ENCODE data around the gene THOC6.

Gene THOC6

DNA sequence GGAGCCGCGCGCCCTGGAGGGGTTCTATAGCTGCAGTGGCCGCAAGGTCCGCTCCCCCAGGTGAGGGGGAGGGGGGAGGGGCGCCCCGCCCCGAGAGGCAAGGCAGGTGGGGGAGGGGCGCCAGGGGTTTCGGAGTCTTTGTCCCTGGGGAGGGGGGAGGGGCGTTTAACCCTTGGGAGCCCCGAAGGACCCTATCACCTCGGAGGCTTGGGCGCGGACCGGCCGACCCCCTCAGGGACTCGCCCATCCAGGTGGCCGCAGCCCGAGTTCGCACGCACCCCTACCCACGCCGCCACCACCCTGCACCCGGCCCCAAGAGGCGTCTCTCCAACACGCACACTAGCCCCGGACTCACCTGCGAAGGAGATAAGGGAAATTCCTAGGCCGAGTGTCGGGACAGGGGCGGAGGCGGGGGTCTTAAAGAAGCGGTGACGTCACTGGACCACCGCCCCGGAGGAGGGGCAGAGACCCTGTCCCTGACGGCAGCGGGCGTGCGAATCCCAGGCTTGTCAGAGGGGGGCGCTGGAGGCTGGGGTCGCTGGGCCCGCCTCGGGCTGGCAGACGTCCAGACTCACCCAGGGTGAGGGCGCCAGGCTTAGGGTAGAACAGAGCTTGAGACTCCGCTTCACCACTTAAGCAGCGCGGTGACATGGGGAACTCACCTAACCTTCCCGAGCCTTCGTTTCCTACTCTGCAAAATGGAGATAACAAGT lies 5.9 kb upstream of the THOC6 start, which contains the start of gene CLDN6:
CLDN6 (minus strand) TSS at position 390 of the 713 bp plus-strand sequence. CDS start 2,162 bp downstream, outside the sequence.
- DNase-seq, result no peak

DNA sequence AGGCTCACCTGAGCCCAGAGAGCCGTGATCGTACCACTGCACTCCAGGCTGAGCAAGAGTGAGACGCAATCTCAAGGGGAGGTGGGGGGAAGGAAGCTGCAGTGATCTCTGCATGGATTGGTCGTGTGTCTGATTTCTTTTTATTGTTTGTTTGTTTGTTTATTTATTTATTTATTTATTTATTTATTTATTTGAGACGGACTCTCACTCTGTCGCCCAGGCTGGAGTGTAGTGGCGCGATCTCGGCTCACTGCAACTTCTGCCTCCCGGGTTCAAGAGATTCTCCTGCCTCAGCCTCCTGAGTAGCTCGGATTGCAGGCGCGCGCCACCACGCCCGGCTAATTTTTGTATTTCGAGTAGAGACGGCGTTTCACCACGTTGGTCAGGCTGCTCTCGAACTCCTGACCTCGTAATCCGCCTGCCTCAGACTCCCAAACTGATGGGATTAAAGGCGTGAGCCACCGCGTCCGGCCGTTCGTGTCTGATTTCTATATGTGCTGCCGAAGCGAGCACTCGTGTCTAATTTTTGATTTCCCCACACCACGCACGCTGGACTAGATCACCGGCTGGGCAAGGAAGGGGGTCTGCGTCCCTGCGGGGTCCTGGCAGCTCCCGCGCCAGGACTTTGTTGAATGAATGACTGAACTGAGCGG lies 4.1 kb upstream of the THOC6 start:
- DNase-seq, result no peak

DNA sequence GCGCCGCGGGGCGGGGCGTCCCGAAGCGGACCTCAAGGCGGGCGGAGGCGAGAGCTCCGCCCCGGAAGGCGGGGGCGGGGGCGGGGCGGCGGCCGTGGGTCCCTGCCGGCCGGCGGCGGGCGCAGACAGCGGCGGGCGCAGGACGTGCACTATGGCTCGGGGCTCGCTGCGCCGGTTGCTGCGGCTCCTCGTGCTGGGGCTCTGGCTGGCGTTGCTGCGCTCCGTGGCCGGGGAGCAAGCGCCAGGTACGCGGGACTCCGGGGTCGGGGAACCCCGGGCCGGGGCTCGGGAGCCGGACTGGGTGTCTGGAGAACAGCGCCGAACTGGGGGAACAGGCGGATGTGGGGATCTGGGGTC lies 3.6 kb upstream of the THOC6 start, which contains the start of gene TNFRSF12A:
TNFRSF12A (plus strand) TSS at position 122 of the 357 bp plus-strand sequence; CDS start at position 152, 30 bp downstream.
- peak; percentile 25 for DNase-seq

DNA sequence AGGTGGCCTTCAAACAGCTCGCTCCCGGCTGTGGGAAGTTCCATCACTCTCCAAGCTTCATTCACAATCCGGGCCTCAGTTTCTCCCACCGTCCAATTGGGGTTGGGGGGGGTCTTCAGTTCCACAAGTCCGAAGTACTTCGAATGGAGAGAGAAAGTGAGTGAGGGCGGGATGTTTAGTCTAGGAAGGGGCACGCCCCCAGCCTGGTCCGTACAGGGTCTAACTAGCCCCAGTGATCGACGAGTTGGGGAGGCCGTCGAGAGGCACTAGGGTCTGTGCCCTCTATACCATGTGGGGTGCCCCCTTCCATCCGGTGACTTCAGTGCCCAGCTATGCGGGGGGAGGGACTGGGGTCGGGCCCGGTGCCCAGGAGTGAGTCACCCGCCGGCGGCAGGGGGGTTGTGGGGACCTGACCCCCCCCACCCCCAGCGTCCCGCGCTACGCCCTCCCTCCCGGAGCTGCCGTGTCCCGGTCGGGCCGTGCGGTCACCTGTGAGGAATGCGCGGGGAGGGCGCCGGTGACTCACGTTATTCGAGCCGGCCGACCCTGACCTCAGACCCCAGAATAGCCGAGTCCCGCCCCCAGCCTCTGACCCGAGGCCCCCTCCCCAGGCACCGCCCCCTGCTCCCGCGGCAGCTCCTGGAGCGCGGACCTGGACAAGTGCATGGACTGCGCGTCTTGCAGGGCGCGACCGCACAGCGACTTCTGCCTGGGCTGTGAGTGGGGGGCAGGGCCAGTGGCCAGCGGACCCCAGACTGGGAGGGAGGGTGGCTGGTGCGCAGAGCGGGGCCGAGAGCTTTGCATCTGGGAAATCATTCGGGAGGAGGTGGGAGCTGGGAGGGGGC lies 3.0 kb upstream of the THOC6 start:
- DNase-seq, result no peak

DNA sequence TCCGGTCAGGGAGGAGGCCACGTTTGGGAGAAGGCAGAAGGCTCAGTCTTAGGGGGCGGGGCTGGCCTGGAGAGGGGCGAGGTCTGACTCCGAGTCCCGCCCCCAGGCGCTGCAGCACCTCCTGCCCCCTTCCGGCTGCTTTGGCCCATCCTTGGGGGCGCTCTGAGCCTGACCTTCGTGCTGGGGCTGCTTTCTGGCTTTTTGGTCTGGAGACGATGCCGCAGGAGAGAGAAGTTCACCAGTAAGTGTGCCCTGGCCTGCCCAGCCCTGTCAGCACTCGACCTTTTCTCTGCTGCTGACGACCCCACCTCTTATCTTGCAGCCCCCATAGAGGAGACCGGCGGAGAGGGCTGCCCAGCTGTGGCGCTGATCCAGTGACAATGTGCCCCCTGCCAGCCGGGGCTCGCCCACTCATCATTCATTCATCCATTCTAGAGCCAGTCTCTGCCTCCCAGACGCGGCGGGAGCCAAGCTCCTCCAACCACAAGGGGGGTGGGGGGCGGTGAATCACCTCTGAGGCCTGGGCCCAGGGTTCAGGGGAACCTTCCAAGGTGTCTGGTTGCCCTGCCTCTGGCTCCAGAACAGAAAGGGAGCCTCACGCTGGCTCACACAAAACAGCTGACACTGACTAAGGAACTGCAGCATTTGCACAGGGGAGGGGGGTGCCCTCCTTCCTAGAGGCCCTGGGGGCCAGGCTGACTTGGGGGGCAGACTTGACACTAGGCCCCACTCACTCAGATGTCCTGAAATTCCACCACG lies 2.2 kb upstream of the THOC6 start:
- DNase-seq, result no peak

DNA sequence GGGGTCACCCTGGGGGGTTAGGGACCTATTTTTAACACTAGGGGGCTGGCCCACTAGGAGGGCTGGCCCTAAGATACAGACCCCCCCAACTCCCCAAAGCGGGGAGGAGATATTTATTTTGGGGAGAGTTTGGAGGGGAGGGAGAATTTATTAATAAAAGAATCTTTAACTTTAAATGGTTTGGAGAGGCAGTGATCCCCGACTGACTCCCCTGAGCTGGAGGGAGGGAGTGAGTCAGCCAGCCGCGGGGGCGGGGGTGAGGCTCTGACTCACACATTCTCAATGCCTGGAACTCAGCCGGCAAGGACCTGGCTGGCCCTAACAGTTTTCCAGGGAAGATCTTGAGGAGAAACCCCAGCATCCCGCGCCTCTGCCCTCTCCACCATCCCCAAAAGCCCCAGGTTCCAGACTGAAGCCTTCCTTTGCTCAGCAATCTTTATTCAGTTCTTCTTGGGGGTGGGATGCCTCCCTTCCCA lies 1.6 kb upstream of the THOC6 start:
- no peak for DNase-seq

DNA sequence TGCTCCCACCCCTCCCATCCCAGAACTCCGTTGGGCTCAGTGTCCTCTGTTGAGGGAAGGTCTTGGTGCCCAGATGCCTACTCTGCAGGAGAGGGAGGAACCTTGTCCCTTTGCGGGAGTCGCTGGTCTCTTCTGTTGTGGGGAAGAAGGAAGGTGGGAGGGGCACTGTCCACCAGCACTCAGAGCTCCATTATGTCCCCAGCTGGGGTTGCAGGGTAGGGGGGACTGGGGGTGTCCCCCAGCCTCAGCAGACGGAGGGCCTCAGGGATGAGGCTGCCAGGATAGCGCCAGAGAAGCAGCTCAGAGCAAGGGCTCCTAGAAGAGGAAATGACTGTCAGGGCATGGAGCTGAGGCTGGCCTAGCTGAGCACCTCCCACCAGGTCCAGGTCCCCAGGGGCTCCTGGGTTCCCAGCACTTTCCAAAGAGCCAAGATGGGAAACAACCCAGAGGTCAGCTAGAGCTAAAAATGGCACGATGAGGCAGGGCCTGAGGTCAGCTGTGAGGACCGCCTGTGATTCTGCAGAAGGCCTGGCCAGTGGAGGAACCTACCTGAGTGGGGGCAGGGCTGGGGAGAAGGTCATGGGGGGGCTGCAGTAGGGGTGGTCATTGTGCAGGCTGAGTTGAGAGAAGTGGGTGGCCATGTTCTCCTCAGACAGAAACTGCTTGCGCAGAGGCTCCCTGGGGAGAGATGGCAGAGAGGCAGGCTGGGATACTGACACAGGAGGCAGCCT lies 986 bp upstream of the THOC6 start:
- no peak for DNase-seq

DNA sequence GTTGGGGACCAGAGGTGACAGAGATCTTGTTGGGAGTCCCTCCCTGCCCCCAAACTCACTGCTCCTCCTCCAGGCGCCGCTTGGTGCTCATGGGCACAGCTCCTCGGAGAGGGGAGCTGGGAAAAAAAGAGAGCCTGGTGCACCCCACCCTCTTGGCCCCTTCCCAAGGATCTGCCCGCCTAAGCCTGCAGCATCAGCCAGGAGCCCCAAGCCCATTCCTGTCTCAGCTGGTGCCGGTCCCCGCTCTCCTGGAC lies 493 bp upstream of the THOC6 start:
- DNase-seq, result no peak

DNA sequence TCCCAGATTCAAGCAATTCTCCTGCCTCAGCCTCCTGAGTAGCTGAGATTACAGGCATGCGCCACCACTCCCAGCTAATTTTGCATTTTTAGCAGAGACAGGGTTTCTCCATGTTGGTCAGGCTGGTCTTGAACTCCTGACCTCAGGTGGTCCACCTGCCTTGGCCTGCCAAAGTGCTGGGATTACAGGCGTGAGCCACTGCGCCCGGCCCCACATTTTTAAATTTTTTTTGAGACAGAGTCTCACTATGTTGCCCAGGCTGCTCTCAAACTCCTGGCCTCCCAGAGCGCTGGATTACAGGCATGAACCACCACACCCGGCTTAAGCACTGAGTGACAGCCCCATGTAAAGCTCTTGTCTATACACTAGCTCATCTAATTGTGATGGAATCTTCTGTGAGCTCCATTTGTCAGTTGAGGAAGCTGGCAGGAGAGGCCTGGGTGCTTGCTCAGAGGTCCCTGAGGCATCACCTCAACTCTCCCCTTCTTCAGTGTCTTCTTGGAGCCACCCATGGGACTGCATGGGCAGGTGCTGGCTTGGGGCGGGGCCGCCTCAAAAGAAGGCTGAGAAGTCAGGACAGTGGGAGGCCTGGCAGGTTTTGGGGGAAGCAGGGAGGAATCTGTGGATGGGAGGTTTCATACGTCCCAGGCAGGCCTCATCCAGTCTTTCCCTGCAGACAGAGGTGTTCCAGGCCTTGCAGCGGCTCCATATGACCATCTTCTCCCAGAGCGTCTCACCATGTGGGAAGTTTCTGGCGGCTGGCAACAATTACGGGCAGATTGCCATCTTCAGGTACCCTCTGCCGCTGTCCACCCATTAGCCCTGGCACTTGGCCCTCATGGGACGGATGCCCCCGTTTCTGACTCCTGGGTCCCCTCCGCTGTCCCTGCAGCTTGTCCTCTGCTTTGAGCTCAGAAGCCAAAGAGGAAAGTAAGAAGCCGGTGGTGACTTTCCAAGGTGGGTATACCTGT lies 1.5 kb downstream of the THOC6 start:
- DNase-seq, result no peak

DNA sequence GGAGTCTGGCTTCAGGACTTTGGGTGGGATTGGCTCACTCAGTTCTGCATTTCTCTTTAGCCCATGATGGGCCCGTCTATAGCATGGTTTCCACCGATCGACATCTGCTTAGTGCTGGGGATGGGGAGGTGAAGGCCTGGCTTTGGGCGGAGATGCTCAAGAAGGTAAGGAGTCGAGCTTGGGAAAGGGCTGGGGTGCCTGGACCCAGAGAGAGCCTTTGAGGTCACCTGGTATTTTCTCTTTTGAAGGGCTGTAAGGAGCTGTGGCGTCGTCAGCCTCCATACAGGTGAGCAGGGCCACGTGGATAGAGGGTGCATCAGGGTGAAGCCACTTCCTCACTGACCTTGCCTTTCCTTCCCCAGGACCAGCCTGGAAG lies 2.2 kb downstream of the THOC6 start:
- no peak for DNase-seq

DNA sequence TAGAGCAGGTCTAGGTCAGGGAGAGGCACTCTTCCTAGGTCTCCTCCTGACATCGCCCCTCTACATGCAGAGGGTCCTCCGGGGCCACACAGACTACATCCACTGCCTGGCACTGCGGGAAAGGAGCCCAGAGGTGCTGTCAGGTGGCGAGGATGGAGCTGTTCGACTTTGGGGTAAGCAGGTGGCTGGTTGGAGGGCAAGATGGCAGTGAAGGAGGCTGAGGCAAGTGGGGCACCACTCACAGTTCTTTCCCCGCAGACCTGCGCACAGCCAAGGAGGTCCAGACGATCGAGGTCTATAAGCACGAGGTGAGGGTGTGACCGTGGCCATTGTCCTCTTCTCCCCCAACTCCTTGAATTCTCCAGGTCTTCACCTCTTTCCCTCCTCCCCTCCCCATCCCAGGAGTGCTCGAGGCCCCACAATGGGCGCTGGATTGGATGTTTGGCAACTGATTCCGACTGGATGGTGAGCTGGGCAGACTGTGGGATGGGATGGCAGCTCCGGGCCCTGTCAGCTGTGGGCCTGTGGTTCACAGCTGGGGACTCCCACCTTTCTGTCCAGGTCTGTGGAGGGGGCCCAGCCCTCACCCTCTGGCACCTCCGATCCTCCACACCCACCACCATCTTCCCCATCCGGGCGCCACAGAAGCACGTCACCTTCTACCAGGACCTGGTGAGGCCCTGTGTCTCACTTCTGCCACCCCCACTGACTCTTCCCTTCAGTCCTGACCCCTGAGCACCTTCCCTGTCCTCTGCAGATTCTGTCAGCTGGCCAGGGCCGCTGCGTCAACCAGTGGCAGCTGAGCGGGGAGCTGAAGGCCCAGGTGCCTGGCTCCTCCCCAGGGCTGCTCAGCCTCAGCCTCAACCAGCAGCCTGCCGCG lies 3.0 kb downstream of the THOC6 start:
- DNase-seq, result no peak

DNA sequence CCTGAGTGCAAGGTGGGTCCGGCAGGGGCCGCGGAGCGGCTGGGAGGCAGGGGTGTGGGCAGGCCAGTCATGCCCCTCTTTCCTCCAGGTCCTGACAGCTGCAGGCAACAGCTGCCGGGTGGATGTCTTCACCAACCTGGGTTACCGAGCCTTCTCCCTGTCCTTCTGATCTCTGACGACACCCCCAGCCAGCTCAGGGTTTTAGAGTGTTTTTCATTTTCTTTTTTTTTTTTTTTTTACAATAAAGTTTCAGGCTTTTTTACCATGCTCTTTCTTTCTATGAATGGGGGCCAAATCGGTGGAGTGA lies 3.6 kb downstream of the THOC6 start:
- no peak for DNase-seq

DNA sequence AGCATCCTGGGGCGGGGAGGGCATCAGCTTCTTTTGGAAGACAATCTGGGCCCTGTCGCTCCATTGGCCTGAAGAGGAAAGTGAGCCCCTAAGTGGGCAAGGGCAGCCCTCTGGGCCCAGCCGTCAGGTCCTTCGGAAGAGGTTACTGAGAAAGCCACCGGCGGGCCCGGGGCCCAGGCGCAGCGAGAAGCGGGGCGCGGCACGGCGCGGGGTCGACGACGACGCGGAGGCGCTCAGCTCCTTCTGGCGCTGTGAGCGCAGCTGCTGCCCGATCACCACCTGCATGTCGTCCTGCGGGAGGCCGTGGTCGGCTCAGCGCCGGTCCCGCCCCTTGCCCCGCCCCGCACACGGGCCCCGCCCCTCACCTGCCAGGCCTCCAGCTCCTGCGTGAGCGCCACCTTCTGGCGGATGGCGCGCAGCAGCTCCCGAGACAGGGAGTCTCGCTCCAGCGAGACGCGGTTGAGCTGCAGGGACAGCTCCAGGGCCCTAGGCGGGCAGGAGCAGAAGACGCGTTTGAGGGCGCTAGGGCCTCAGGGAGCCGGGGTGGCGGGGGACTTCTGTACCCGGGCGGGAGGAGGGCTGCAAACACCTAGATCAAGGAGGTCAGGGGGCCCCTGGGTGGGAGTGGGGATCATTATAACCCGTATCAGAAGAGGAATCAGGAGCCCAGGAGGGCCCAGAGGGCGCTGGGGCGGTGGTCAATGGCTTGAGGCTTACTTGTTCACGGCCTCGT lies 4.3 kb downstream of the THOC6 start:
- peak; percentile 50 for DNase-seq

DNA sequence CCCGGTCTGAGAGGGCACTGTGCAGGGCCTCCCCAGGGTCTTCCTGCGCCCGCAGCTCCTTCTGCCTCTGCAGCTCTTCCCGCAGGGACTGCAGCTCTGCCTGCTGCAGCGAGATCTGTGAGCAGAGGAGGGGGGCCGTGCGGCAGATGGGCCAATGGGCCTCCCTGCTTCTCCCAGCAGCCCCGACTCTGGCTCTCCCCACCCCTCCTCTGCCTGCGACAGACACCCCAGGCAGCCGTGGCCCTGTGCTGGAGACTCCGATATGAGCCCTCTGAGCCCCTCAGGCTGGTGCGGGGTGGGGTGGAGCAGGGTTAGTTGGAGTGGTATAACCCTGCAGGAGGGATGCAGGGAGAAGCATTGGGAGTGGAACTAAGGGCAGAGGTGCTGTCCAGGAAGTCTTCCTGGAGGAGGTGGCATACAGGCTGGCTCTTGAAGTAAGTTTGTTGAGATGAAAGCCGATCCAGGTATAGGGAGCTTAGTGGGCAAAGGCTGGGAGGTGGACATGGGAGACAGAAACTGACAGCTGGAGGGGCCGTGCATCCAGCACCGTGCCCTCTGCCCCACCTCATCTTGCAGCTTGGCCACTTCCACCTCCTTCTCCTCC lies 5.0 kb downstream of the THOC6 start:
- DNase-seq, result no peak

DNA sequence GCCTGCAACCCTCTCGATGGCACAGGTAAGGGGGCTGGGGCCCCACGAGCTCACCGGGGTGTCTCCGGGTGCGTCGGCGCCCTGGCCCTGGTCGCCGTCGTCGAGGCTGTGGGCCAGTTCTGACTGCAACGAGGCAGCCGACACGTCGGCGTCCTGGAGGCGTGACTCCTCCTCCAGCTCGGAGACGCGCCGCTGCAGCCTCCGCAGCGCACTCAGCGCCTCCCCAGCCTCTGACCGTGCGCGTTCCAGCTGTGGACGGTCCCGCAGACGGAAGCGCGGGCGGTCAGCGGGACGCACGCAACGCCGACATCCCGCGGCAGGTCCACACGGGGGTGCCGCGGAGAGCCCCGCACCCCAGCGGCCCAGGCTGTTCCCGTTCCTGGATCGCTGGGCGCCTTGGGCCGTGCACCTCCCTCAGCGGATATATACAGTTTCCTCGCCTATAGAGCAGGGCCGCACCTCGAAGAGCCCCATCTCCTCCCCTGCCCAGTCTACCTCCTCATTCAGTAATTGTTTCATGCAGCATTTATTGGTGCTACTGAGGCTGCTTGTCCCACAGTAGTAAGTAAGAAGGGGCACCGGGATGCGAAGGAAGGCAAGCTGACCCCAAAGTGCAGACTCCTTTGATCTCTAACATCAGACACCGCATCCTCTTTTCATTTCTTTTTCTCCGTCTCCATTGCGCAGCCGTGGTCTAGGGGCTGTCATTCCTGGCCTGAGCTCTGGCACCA lies 5.8 kb downstream of the THOC6 start:
- DNase-seq, result no peak

DNA sequence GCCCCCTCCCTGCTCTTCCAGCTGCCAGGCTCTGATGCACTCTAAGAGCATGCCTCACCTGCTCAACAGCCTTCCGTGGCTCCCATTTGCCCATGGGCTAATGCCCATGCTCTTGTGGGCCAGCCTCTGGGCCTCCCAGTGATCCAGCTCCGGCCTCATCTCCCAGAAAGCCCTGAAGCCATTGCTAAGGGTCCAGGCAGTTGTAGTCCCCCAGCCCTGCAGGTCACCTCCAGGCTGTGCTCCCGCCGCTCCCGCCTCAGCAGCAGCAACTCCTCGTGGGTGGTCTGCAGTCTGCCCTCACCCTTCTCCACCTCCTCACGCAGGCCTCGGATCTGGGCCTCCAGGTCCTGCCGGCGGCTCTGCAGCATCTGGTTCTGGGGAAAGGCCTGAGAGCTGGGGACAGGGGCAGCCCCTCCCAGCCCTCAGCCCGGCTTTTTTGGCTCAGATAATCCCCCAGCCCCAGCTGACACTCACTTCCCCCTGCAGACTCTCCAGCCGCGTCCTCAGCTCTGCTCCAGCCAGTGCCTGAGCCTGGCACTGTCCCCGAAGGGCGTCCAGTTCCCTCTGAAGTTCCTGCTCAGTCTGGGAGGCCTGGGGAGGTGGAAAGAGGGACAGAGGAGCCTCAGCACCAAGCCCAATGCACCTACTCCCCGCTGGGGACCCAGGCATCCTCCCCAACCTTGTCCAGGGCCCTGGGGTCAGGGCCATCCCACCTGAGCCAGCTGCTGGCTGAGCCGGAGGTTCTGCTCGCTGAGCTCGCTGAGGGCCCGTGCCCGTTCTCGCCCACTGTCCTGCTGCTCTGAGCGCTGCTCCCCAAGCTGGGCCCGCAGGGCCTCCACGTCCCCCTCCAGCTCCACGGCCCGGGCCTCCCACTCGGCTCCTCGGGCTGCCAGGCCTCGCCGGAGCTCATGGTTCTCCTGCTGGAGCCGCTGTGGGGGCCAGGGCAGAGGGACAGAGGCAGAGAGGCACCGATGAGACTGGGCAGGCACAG lies 6.7 kb downstream of the THOC6 start:
- no peak for DNase-seq

DNA sequence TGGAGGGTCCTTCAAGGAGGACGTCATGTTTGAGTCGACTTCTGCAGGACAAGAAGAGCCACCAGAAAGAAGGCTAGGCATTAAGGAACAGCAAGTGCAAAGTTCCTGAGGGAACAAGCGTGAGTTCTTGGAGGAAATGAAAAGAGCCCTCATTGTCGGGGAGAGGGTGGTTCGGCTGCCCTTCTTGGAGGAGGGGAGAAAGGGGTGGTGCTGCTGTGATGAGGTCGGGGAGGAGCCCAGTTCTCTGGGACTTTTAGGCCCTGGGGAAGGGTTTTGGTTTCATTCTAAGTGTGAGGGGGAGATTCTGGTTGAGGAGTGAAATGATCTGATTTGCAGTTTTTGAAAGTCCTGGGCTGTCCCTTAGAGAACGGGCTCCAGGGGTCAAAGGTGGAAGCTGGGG lies 8.8 kb downstream of the THOC6 start:
- DNase-seq, result no peak

Data from NCI-H2029 treated with DMSO at 0.1 percent for 48 hours (cell line).